ENCODE results near the gene IP6K1. TPM values are rescaled to one million over a fixed set of nuclear protein-coding genes. Genes with fewer than 3 reads are reported as not detected.

The IP6K1 gene
- total and polyA plus RNA-seq, 7 donors = 13.8 to 37.1 (median 29.1) TPM

- intact Hi-C loops (cut with DNase I) = no loop called here
- Histone ChIP-seq H3K4me1 (peaks cover 0 to 7% (median 4%) of the 10 kb centered on the region in 4 donors), H3K27me3 (no peaks in the 10 kb centered on the region), H3K36me3 (peaks cover 0 to 10% (median 3%) of the 10 kb centered on the region in 4 donors), H3K4me3 (no peak overlapping the region), H3K9me3 (no peaks in the 10 kb centered on the region), H3K27ac (no peak overlapping the region)
- no peak for DNase-seq
- WGBS, 2 donors = 91 to 94% methylated on average over 3 of the region's 3 CpGs
- TF ChIP-seq, protein P1, sequence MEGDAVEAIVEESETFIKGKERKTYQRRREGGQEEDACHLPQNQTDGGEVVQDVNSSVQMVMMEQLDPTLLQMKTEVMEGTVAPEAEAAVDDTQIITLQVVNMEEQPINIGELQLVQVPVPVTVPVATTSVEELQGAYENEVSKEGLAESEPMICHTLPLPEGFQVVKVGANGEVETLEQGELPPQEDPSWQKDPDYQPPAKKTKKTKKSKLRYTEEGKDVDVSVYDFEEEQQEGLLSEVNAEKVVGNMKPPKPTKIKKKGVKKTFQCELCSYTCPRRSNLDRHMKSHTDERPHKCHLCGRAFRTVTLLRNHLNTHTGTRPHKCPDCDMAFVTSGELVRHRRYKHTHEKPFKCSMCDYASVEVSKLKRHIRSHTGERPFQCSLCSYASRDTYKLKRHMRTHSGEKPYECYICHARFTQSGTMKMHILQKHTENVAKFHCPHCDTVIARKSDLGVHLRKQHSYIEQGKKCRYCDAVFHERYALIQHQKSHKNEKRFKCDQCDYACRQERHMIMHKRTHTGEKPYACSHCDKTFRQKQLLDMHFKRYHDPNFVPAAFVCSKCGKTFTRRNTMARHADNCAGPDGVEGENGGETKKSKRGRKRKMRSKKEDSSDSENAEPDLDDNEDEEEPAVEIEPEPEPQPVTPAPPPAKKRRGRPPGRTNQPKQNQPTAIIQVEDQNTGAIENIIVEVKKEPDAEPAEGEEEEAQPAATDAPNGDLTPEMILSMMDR (IDR thresholded peaks at IDR 0.05) = no peak
- TF ChIP-seq POLR2AphosphoS5 (IDR thresholded peaks at IDR 0.05) = no peak
- no peak for TF ChIP-seq EP300 (IDR thresholded peaks at IDR 0.05)
- TF ChIP-seq POLR2A (IDR thresholded peaks at IDR 0.05) = no peak
Measured at GRCh38 chr3:49769286-49769915, 16.9 kb downstream of the IP6K1 start.

DNA sequence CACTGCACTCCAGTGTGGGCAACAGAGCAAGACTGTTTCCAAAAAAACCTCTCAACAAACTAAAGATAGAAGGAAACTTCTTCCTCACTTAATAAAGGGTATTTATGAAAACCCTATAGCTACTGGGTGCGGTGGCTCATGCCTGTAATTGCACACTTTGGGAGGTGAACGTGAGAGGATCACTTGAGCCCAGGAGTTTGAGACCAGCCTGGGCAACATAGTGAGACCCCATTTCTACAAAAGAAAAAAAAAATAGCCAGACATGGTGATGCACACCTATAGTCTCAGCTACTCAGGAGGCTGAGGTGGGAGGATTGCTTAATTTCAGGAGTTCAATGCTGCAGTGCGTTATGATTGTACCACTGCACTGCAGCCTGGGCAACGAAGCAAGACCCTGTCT, 22.4 kb downstream of the IP6K1 start:
- TF ChIP-seq, protein P1 (IDR thresholded peaks at IDR 0.05) = no peak
- TF ChIP-seq EP300 (IDR thresholded peaks at IDR 0.05) (no peak), POLR2A (IDR thresholded peaks at IDR 0.05) (no peak), POLR2AphosphoS5 (IDR thresholded peaks at IDR 0.05) (no peak)
- WGBS, 2 donors = 98 to 99% methylated on average over 4 of the region's 4 CpGs

DNA sequence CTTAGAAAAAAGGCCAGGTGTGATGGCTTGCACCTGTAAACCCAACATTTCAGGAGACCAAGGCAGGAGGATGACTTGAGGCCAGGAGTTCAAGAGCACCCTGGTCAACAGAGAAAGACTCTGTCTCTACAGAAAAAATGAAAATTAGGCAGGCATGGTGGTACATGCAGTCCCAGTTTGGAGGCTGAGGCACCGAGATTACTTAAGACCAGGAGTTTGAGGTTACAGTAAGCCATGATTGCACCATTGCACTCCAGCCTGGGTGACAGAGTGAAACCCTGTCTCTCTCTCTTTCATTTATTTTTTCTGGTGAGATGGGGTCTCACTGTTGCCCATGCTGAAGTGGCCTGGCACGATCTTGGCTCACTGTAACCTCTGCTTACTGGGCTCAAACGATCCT, 24.7 kb downstream of the IP6K1 start:
- peaks cover 0 to 8% (median 0%) of the 10 kb centered on the region in 4 donors for H3K4me1 ChIP-seq
- WGBS, 2 donors = 91 to 95% methylated on average over 3 of the region's 3 CpGs
- DNase-seq = no peak
- no peaks in the 10 kb centered on the region for H3K9me3 ChIP-seq
- H3K4me3 ChIP-seq = no peak overlapping the region
- H3K27ac ChIP-seq = no peak overlapping the region
- TF ChIP-seq, protein P1 (IDR thresholded peaks at IDR 0.05) = no peak
- TF ChIP-seq POLR2A (IDR thresholded peaks at IDR 0.05) (no peak), EP300 (IDR thresholded peaks at IDR 0.05) (no peak), POLR2AphosphoS5 (IDR thresholded peaks at IDR 0.05) (no peak)
- intact Hi-C loops (cut with DNase I) = no loop called here
- H3K36me3 ChIP-seq = no peaks in the 10 kb centered on the region
- no peaks in the 10 kb centered on the region for H3K27me3 ChIP-seq

More for the DNA sequence above, 22.4 kb downstream of the IP6K1 start:
- DNase-seq = no peak
- H3K9me3 ChIP-seq = no peaks in the 10 kb centered on the region
- intact Hi-C loops (cut with DNase I) = no loop called here
- no peaks in the 10 kb centered on the region for H3K36me3 ChIP-seq
- no peak overlapping the region for H3K27ac ChIP-seq
- no peaks in the 10 kb centered on the region for H3K4me1 ChIP-seq
- H3K27me3 ChIP-seq = no peaks in the 10 kb centered on the region
- no peak overlapping the region for H3K4me3 ChIP-seq

GRCh38 chr3:49759226-49759625, 27.1 kb downstream of the IP6K1 start:
- intact Hi-C loops (cut with DNase I) = no loop called here
- Histone ChIP-seq H3K27me3 (no peaks in the 10 kb centered on the region), H3K36me3 (no peaks in the 10 kb centered on the region), H3K9me3 (no peaks in the 10 kb centered on the region), H3K27ac (no peak overlapping the region), H3K4me3 (no peak overlapping the region), H3K4me1 (peaks cover 0 to 20% (median 3%) of the 10 kb centered on the region in 4 donors)
- TF ChIP-seq POLR2A (IDR thresholded peaks at IDR 0.05) (no peak), POLR2AphosphoS5 (IDR thresholded peaks at IDR 0.05) (no peak), EP300 (IDR thresholded peaks at IDR 0.05) (no peak)
- TF ChIP-seq, protein P1 (IDR thresholded peaks at IDR 0.05) = no peak
- 48 to 49% methylated on average over 1 of the region's 1 CpG for WGBS, 2 donors
- DNase-seq = no peak

- TF ChIP-seq EP300 (IDR thresholded peaks at IDR 0.05) = no peak
- TF ChIP-seq, protein P1 (IDR thresholded peaks at IDR 0.05) = no peak
- no peak for TF ChIP-seq POLR2A (IDR thresholded peaks at IDR 0.05)
- no peak for TF ChIP-seq POLR2AphosphoS5 (IDR thresholded peaks at IDR 0.05)
- no peaks in the 10 kb centered on the region for H3K27me3 ChIP-seq
- intact Hi-C loops (cut with DNase I) = no loop called here
- H3K27ac ChIP-seq = no peak overlapping the region
- H3K36me3 ChIP-seq = no peaks in the 10 kb centered on the region
- H3K9me3 ChIP-seq = no peaks in the 10 kb centered on the region
- WGBS, 2 donors = 72 to 80% methylated on average over 2 of the region's 2 CpGs
- no peak for DNase-seq
- no peak overlapping the region for H3K4me3 ChIP-seq
- H3K4me1 ChIP-seq = peaks cover 0 to 32% (median 11%) of the 10 kb centered on the region in 4 donors
Measured at GRCh38 chr3:49757197-49757596, 29.1 kb downstream of the IP6K1 start.

Data from sigmoid colon (tissue), 7 donors.